Measurements from ENCODE around the gene CUX1.

Gene CUX1

DNA sequence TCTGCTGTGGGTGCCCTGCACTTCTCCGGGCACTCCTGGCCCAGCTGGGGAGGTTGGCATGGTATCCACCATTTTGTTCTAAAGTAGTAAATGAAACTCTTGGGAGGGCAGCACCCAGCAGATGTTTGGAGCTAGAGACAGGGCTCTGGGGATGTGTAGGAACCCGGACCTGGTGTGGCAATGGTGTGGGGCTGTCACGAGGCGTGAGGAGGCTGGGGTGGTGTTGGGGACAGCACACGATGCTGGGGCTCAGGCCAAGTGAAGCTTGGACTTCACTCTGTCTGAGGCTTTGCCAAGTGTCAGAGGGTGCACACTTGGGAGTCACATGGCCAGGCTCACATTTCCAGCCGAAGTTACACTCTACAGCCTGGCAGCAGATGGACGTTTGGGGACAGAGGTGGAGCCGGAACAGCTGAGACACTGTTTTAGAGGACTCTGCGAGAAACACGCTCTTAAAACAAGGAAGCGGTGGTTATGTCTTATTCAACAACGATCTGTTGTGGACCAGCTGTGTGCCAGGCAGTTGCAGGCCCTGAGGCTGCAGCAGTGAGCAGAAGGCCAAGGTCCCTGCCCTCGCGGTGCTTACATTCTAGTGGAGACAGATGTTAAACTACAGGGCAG lies 118.2 kb downstream of the CUX1 start:
- Histone ChIP-seq H3K36me3 (peaks cover 2% of the 10 kb centered on the region), H3K27me3 (no peaks in the 10 kb centered on the region), H3K9me3 (no peaks in the 10 kb centered on the region), H3K4me3 (ENCODE audit: low read depth, low read length) (no peak overlapping the region), H3K4me1 (peaks cover 10% of the 10 kb centered on the region)
- no peak for DNase-seq
- TF ChIP-seq, protein P1, sequence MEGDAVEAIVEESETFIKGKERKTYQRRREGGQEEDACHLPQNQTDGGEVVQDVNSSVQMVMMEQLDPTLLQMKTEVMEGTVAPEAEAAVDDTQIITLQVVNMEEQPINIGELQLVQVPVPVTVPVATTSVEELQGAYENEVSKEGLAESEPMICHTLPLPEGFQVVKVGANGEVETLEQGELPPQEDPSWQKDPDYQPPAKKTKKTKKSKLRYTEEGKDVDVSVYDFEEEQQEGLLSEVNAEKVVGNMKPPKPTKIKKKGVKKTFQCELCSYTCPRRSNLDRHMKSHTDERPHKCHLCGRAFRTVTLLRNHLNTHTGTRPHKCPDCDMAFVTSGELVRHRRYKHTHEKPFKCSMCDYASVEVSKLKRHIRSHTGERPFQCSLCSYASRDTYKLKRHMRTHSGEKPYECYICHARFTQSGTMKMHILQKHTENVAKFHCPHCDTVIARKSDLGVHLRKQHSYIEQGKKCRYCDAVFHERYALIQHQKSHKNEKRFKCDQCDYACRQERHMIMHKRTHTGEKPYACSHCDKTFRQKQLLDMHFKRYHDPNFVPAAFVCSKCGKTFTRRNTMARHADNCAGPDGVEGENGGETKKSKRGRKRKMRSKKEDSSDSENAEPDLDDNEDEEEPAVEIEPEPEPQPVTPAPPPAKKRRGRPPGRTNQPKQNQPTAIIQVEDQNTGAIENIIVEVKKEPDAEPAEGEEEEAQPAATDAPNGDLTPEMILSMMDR (IDR thresholded peaks at IDR 0.05; ENCODE audit: low read depth, low read length), result no peak

DNA sequence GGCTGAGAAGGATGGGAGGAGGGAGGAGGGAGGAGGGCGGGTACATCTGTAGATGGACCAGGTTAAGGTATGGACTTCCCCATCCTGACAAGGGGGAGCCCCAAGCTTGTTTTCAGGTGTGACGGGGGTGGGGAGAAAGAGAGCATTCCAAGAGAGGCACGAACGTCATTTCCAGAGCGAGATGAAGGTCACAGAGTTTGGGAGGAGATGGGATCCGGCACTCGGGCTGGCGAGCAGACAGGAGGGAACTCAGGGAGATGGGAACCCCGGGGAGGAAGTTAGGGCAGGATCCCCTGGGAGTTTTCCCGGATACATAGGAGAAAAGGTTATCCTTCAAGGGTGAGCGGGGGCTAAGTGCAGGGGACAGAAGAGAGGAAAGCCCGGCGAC lies 118.8 kb downstream of the CUX1 start:
- DNase-seq, result no peak
- peaks cover 14% of the 10 kb centered on the region for H3K4me1 ChIP-seq
- H3K27me3 ChIP-seq, result no peaks in the 10 kb centered on the region
- peaks cover 2% of the 10 kb centered on the region for H3K36me3 ChIP-seq
- H3K4me3 ChIP-seq (ENCODE audit: low read depth, low read length), result peak overlapping the region; percentile 36
- TF ChIP-seq, protein P1 (IDR thresholded peaks at IDR 0.05; ENCODE audit: low read depth, low read length), result no peak
- H3K9me3 ChIP-seq, result no peaks in the 10 kb centered on the region

DNA sequence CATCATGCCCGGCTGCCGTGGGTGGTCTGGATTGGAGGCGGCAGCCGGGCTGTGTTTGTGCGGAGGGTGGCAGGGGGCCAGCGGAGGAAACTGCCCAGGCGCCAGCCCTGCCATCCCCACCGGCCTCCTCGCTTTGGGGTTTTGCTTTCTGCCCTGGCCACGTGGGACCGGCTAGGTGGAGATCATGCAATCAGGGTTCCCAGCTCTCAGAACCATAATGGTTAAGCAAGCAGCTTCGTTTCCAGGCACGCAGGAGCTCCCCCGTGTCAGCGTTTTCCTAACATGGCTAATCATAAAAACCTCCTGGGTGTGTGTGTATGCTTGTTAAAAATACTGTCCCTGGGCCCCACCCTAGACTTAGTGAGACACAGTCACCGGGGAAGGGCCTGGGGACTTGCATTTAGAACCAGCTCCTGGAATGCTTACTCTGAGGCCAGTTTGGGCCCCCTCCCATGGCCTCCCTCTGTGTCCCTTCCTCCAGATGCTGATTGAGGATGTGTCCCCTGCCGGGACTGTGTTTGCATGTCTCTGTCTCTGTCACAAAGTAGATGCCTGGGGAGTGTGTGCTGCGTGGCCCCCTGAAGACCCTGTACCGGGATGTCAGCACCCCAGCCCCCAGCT lies 119.3 kb downstream of the CUX1 start:
- H3K4me1 ChIP-seq, result peaks cover 19% of the 10 kb centered on the region
- H3K36me3 ChIP-seq, result peaks cover 2% of the 10 kb centered on the region; the same call in 1 of the 2 replicates
- TF ChIP-seq, protein P1 (IDR thresholded peaks at IDR 0.05; ENCODE audit: low read depth, low read length), result no peak
- H3K9me3 ChIP-seq, result no peaks in the 10 kb centered on the region
- no peaks in the 10 kb centered on the region for H3K27me3 ChIP-seq
- peak overlapping the region; percentile 36 for H3K4me3 ChIP-seq (ENCODE audit: low read depth, low read length)
- DNase-seq, result peak; percentile 42

DNA sequence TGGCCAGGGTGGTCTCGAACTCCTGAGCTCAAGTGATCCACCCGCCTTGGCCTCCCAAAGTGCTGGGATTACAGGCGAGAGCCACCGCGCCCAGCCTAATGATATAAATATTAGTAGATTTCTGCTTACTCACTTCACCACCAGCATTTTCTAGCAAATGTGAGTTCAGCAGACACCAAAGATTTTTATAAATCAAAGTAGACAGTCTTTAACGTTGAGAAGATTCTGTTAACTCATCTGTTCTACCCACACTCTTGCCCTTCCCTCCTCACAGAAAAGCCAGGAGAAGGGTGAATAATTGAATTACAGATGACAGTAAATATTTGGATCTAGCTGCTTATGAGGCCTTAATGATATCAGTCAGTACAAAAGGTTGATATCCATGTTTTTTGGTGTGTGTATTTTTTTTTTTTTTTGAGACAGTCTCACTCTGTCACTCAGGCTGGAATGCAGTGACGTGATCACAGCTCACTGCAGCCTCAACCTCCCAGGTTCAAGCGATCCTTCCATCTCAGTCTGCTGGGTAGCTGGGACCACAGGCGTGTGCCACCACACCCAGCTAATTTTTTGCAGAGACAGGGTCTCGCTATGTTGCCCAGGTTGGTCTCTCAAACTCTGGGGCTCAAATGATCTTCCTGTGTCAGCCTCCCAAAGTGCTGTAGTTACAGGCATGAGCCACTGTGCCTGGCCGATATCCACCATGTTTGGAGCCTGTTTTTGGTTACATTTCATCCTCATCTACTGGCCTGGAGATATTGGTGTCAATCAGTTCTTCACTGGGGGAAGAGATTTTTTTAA lies 120.5 kb downstream of the CUX1 start:
- no peaks in the 10 kb centered on the region for H3K27me3 ChIP-seq
- no peak for DNase-seq
- H3K4me1 ChIP-seq, result peaks cover 24% of the 10 kb centered on the region
- H3K4me3 ChIP-seq (ENCODE audit: low read depth, low read length), result no peak overlapping the region
- no peaks in the 10 kb centered on the region for H3K9me3 ChIP-seq
- TF ChIP-seq, protein P1 (IDR thresholded peaks at IDR 0.05; ENCODE audit: low read depth, low read length), result no peak
- H3K36me3 ChIP-seq, result peaks cover 2% of the 10 kb centered on the region; the same call in 1 of the 2 replicates

DNA sequence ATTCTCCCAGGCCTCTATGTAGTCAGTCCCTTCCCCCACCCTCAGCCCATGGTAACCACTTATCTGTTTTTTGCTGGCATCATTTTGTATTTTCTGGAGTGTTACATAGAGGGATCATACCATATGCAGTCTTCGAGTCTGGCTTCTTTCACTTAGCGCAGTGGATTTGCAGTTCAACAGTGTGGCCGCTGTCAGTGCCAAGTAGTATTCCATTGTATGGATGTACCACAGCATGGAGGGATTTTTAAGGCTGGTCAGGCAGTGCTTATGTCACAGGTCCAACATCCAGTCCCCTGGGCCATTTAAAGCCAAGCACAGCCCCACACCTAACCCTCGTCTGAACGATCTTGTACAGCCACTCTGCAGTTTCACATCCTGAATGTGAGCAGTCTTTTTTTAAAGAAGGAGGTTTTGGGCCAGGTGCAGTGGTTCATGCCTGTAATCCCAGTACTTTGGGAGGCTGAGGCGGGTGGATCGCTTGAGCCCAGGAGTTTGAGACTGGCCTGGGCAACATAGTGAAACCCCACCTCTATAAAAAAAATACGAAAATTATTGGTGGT lies 121.8 kb downstream of the CUX1 start:
- Histone ChIP-seq H3K4me3 (ENCODE audit: low read depth, low read length) (no peak overlapping the region), H3K4me1 (peaks cover 27% of the 10 kb centered on the region), H3K9me3 (no peaks in the 10 kb centered on the region), H3K27me3 (no peaks in the 10 kb centered on the region), H3K36me3 (peaks cover 2% of the 10 kb centered on the region; the same call in 1 of the 2 replicates)
- DNase-seq, result no peak
- TF ChIP-seq, protein P1 (IDR thresholded peaks at IDR 0.05; ENCODE audit: low read depth, low read length), result no peak

All from BE2C (cell line).